Measurements from ENCODE around the gene CEACAM16. TPM values are rescaled to one million over a fixed set of nuclear protein-coding genes. Genes with fewer than 3 reads are reported as not detected.

Gene CEACAM16
- total RNA-seq, 1 donor from 2014 or later, result not detected

GRCh38 chr19:44710483-44710882 lies 11.5 kb downstream of the CEACAM16 start:
- DNase-seq (ENCODE audit: extremely low spot score, unreplicated experiment), result no peak
- H3K27me3 Mint-ChIP-seq, result no peaks in the 10 kb centered on the region
- H3K9me3 Mint-ChIP-seq, result peaks cover 3% of the 10 kb centered on the region
- H3K27ac Mint-ChIP-seq, result no peak overlapping the region
- no peak overlapping the region for H3K4me3 Mint-ChIP-seq
- TF ChIP-seq CTCF (conservative IDR thresholded peaks at IDR 0.05), result no peak
- no peaks in the 10 kb centered on the region for H3K4me1 Mint-ChIP-seq (ENCODE audit: unreplicated experiment)
- H3K36me3 Mint-ChIP-seq, result no peaks in the 10 kb centered on the region

- H3K9me3 Mint-ChIP-seq, result peaks cover 6% of the 10 kb centered on the region
- no peaks in the 10 kb centered on the region for H3K27me3 Mint-ChIP-seq
- DNase-seq (ENCODE audit: extremely low spot score, unreplicated experiment), result no peak
- peaks cover under 1% of the 10 kb centered on the region for H3K4me1 Mint-ChIP-seq (ENCODE audit: unreplicated experiment)
- no peaks in the 10 kb centered on the region for H3K36me3 Mint-ChIP-seq
- no peak overlapping the region for H3K27ac Mint-ChIP-seq
- no peak for TF ChIP-seq CTCF (conservative IDR thresholded peaks at IDR 0.05)
- H3K4me3 Mint-ChIP-seq, result no peak overlapping the region
Observed at GRCh38 chr19:44712864-44713515, 14.0 kb downstream of the CEACAM16 start.

GRCh38 chr19:44714597-44715169 lies 15.7 kb downstream of the CEACAM16 start:
- peaks cover 8% of the 10 kb centered on the region for H3K4me1 Mint-ChIP-seq (ENCODE audit: unreplicated experiment)
- no peak for TF ChIP-seq CTCF (conservative IDR thresholded peaks at IDR 0.05)
- no peak overlapping the region for H3K4me3 Mint-ChIP-seq
- H3K27me3 Mint-ChIP-seq, result no peaks in the 10 kb centered on the region
- no peaks in the 10 kb centered on the region for H3K36me3 Mint-ChIP-seq
- H3K27ac Mint-ChIP-seq, result no peak overlapping the region
- peaks cover 6% of the 10 kb centered on the region for H3K9me3 Mint-ChIP-seq
- no peak for DNase-seq (ENCODE audit: extremely low spot score, unreplicated experiment)

- no peak for TF ChIP-seq CTCF (conservative IDR thresholded peaks at IDR 0.05)
- peaks cover 8% of the 10 kb centered on the region for H3K4me1 Mint-ChIP-seq (ENCODE audit: unreplicated experiment)
- no peaks in the 10 kb centered on the region for H3K36me3 Mint-ChIP-seq
- H3K27me3 Mint-ChIP-seq, result no peaks in the 10 kb centered on the region
- peaks cover 6% of the 10 kb centered on the region for H3K9me3 Mint-ChIP-seq
- H3K27ac Mint-ChIP-seq, result no peak overlapping the region
- H3K4me3 Mint-ChIP-seq, result no peak overlapping the region
- DNase-seq (ENCODE audit: extremely low spot score, unreplicated experiment), result no peak
Observed at GRCh38 chr19:44717603-44718002, 18.7 kb downstream of the CEACAM16 start.

- Mint-ChIP-seq H3K27me3 (no peaks in the 10 kb centered on the region), H3K4me1 (ENCODE audit: unreplicated experiment) (peaks cover 8% of the 10 kb centered on the region), H3K27ac (peak overlapping the region; percentile 97), H3K36me3 (no peaks in the 10 kb centered on the region), H3K9me3 (peaks cover 6% of the 10 kb centered on the region), H3K4me3 (peak overlapping the region; percentile 68)
- no peak for TF ChIP-seq CTCF (conservative IDR thresholded peaks at IDR 0.05)
- no peak for DNase-seq (ENCODE audit: extremely low spot score, unreplicated experiment)
Observed at GRCh38 chr19:44718441-44719261, 19.7 kb downstream of the CEACAM16 start.

Measured in type B pancreatic cell (in vitro differentiated cells).